A673 (cell line): ENCODE data around the gene SLC39A13. TPM values are rescaled to one million over a fixed set of nuclear protein-coding genes. Genes with fewer than 3 reads are reported as not detected.

ENCODE experiments used
- BruUV-seq: library from RNA; stranded (reverse); fragments of 400-500 nt; replicated peaks from 2 replicates; lab custom pipeline; 2021; lab: Mats Ljungman, UMichigan
- CTCF ChIA-PET: fragments of 300-600 bp; sonication (Branson Sonifier 250); formaldehyde crosslinking; loops from one replicate; lab custom pipeline; 2022; ENCODE audit warnings: antibody characterized with exemption; lab: Charles Lee
- POLR2A ChIA-PET: fragments of 300-600 bp; sonication (Branson Sonifier 250); formaldehyde crosslinking; loops from one replicate; lab custom pipeline; 2022; ENCODE audit warnings: antibody characterized with exemption; ENCODE audit not compliant: low non-redundant PET; lab: Charles Lee
- DNase-seq: peaks from one replicate; pipeline ENCODE4 v3.0.0-alpha.2; 2015; ENCODE audit warnings: low spot score
- H3K27ac ChIP-seq: fragments of 200-600 bp; sonication (generic); 2 replicates; pipeline ENCODE4 v1.5.1; 2016; ENCODE audit warnings: mixed run types, low read depth, mild to moderate bottlenecking, mixed read lengths, antibody characterized with exemption, low read length; ENCODE audit not compliant: poor library complexity, severe bottlenecking
- H3K27me3 ChIP-seq: fragments of 200-600 bp; sonication (generic); replicated peaks from 2 replicates; pipeline ENCODE4 v1.6.1; 2017; ENCODE audit warnings: mixed run types, low read depth, mild to moderate bottlenecking, mixed read lengths, antibody characterized with exemption, low read length; ENCODE audit not compliant: insufficient read depth, poor library complexity
- H3K36me3 ChIP-seq: fragments of 200-600 bp; sonication (generic); 2 replicates; pipeline ENCODE4 v1.6.1; 2016; ENCODE audit warnings: mixed run types, mild to moderate bottlenecking, mixed read lengths, antibody characterized with exemption, low read length; ENCODE audit not compliant: insufficient read depth, poor library complexity, severe bottlenecking
- H3K4me1 ChIP-seq: fragments of 200-600 bp; sonication (generic); 2 replicates; pipeline ENCODE4 v1.6.1; 2017; ENCODE audit warnings: mixed run types, mild to moderate bottlenecking, mixed read lengths, antibody characterized with exemption, low read length; ENCODE audit not compliant: insufficient read depth, poor library complexity, severe bottlenecking
- H3K4me3 ChIP-seq: fragments of 200-600 bp; sonication (generic); 2 replicates; pipeline ENCODE4 v1.5.1; 2016; ENCODE audit warnings: low read depth, mixed run types, mild to moderate bottlenecking, mixed read lengths, low read length; ENCODE audit not compliant: poor library complexity, severe bottlenecking
- H3K9me3 ChIP-seq: fragments of 200-600 bp; sonication (generic); 2 replicates; pipeline ENCODE4 v1.6.1; 2016; ENCODE audit warnings: mixed run types, low read depth, mild to moderate bottlenecking, mixed read lengths, antibody characterized with exemption, low read length; ENCODE audit not compliant: poor library complexity, severe bottlenecking
- CTCF ChIP-seq: fragments of 300-800, 200-600 bp; sonication (generic); conservative IDR thresholded peaks from 2 replicates; pipeline ENCODE4 v1.5.1; 2017; ENCODE audit warnings: low read depth, mild to moderate bottlenecking, antibody characterized with exemption, low read length, moderate library complexity, mixed read lengths
- EZH2 ChIP-seq: fragments of 200-600 bp; sonication (generic); IDR thresholded peaks from 2 replicates; pipeline ENCODE4 v1.6.1; 2017; ENCODE audit warnings: borderline replicate concordance, low read depth, mild to moderate bottlenecking, mixed read lengths, antibody characterized with exemption, low read length; ENCODE audit not compliant: poor library complexity, severe bottlenecking
- intact Hi-C: fragments of 100-400 bp; cut with micrococcal nuclease; formaldehyde crosslinking; loops from one replicate; pipeline ENCODE4 v1.10.0; 2022; ENCODE audit not compliant: unreplicated experiment
- total RNA-seq: library from RNA; stranded (reverse); gene quantifications from 2 replicates; pipeline ENCODE4 v1.2.3, GENCODE V29; 2021

The SLC39A13 gene
- total RNA-seq, 1 experiment from 2014 or later = 53.3 TPM

- Histone ChIP-seq H3K36me3 (no peaks in the 10 kb centered on the region), H3K27ac (no peak overlapping the region), H3K4me3 (no peak overlapping the region), H3K9me3 (no peaks in the 10 kb centered on the region), H3K4me1 (peaks cover 25% of the 10 kb centered on the region), H3K27me3 (no peaks in the 10 kb centered on the region)
- BruUV-seq = no TSS peak
- TF ChIP-seq EZH2 (no peak), CTCF (no peak)
- CTCF ChIA-PET = no interaction called here
- POLR2A ChIA-PET = no interaction called here
- DNase-seq = no peak
- intact Hi-C loops = loop anchor here (10.0 kb wide), 1 partner anchor 451 kb away; no protein-coding TSS in a partner anchor
These were observed 4.8 kb upstream of the SLC39A13 start for GRCh38 chr11:47403571-47403970.

DNA sequence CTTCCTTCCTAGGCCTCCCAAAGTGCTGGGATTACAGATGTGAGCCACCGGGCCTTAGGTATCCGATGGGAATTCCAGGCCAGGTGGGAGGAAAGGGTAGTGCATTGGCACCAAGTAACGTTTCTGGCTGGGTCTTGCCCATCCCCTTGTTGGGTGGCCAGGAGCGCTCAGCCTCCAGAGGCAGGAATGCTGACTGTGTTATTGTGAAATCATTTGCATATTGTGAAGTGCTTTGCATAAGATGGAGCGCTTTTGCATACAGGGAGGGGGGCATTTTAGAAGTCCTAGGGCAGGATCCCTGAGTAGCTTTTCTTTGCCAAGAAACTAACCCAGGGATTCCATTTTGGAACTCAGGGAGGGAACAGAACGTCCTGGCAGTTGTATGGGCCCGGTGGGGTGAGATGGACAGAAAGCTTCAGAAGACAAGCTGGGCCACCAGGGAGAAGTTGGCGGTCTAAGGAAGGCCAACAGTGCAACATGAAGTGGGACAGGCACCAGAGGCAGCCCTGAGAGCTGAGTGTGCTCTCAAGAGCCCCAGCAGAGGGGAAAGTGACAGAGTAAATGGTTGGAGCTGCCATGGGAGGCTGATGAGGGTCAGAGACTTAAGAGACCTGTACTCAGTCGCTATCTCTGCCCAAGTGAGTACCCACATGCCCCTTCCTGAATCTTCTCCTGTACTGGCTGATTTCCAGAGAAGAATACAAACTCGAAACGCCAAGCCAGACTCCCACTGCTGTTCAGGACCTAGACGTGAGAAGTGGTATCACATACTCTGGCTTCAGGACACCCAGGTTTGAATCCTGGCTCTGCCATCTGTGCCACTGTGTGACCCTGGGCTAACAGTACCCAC lies 1.3 kb upstream of the SLC39A13 start:
- Histone ChIP-seq H3K36me3 (peaks cover 13% of the 10 kb centered on the region), H3K9me3 (no peaks in the 10 kb centered on the region), H3K4me3 (peak overlapping the region; percentile 70), H3K4me1 (peaks cover 21% of the 10 kb centered on the region), H3K27ac (peak overlapping the region; percentile 82), H3K27me3 (no peaks in the 10 kb centered on the region)
- TF ChIP-seq CTCF = no peak
- DNase-seq = no peak
- POLR2A ChIA-PET = interaction anchor here (0.5 to 0.9 kb wide), 2 partner anchors 14 to 155 kb away, joined by 3 to 7 read pairs; no protein-coding TSS in a partner anchor
- intact Hi-C loops = loop anchor here (10.0 kb wide), 1 partner anchor 448 kb away; no protein-coding TSS in a partner anchor
- no TSS peak for BruUV-seq
- CTCF ChIA-PET = interaction anchor here (0.5 kb wide), 1 partner anchor 100 kb away, joined by 4 read pairs; no protein-coding TSS in a partner anchor

- Histone ChIP-seq H3K27ac (peak overlapping the region; percentile 83), H3K9me3 (no peaks in the 10 kb centered on the region), H3K4me3 (peak overlapping the region; percentile 70), H3K36me3 (peaks cover 23% of the 10 kb centered on the region), H3K4me1 (peaks cover 21% of the 10 kb centered on the region), H3K27me3 (no peaks in the 10 kb centered on the region)
- BruUV-seq = TSS peak; percentile 43
- intact Hi-C loops = loop anchor here (1.0 to 10.0 kb wide), 3 partner anchors 35 to 446 kb away; partner anchors contain the start of gene ARFGAP2
- ChIA-PET CTCF (interaction anchor here (0.5 to 0.9 kb wide), 2 partner anchors 46 to 145 kb away, joined by 4 read pairs; no protein-coding TSS in a partner anchor), POLR2A (interaction anchor here (0.5 kb wide), 1 partner anchor 145 kb away, joined by 3 read pairs; no protein-coding TSS in a partner anchor)
- DNase-seq = no peak
- TF ChIP-seq CTCF (no peak), EZH2 (no peak)
These were observed 429 bp downstream of the SLC39A13 start for GRCh38 chr11:47408598-47409439.
